ENCODE data around the gene OARD1. TPM values are rescaled to one million over a fixed set of nuclear protein-coding genes. Genes with fewer than 3 reads are reported as not detected.
A peak's percentile ranks its signal among the peaks of the same experiment; 100 is the strongest.

OARD1 gene
- total and polyA plus RNA-seq, 2 experiments from 2014 or later, result 4.5 to 18.6 TPM

GRCh38 chr6:41043151-41043550 is 29.0 kb downstream of the OARD1 start:
- TF ChIP-seq EZH2phosphoT487 (IDR thresholded peaks at IDR 0.05; ENCODE audit: insufficient read depth, low read depth) (no peak), EZH2 (IDR thresholded peaks at IDR 0.05; ENCODE audit: insufficient read depth, poor library complexity, severe bottlenecking) (no peak)
- Histone ChIP-seq H2AFZ (no peak overlapping the region), H3K9ac (no peak overlapping the region), H3K27me3 (replicated peaks; ENCODE audit: insufficient read depth) (no peaks in the 10 kb centered on the region; the same call in 1 of the 2 replicates), H3K4me1 (ENCODE audit: insufficient read depth) (no peaks in the 10 kb centered on the region), H3K9me2 (ENCODE audit: insufficient read depth) (no peaks in the 10 kb centered on the region), H3K36me3 (ENCODE audit: low read depth) (no peaks in the 10 kb centered on the region), H3K4me2 (ENCODE audit: unreplicated experiment) (no peak overlapping the region), H3K79me2 (ENCODE audit: insufficient read depth) (no peaks in the 10 kb centered on the region), H3K27ac (no peak overlapping the region), H3K4me3 (no peak overlapping the region), H3K9me3 (ENCODE audit: low read depth) (no peaks in the 10 kb centered on the region), H4K20me1 (ENCODE audit: insufficient read depth) (no peaks in the 10 kb centered on the region), H3F3A (ENCODE audit: insufficient read depth) (no peaks in the 10 kb centered on the region)
- in situ Hi-C loops (cut with MboI), result loop anchor here (10.0 kb wide), 1 partner anchor 1688 kb away; no protein-coding TSS in a partner anchor
- no peak for DNase-seq
- WGBS, 2 experiments (ENCODE audit: low coverage in 1 of 2, low lambda C conversion rate in 2 of 2, missing lambda C conversion rate in 2 of 2), result 70 to 76% methylated on average over 3 of the region's 3 CpGs

- Histone ChIP-seq H3K9ac (no peak within 1 kb of the TSS), H3K9me2 (ENCODE audit: insufficient read depth) (no peaks in the 10 kb centered on the region), H3K27me3 (replicated peaks; ENCODE audit: insufficient read depth) (no peaks in the 10 kb centered on the region; the same call in 1 of the 2 replicates), H4K20me1 (ENCODE audit: insufficient read depth) (no peaks in the 10 kb centered on the region), H3K36me3 (ENCODE audit: low read depth) (no peaks in the 10 kb centered on the region), H3K4me3 (no peak within 1 kb of the TSS), H3K79me2 (ENCODE audit: insufficient read depth) (no peaks in the 10 kb centered on the region), H3F3A (ENCODE audit: insufficient read depth) (no peaks in the 10 kb centered on the region), H3K4me1 (ENCODE audit: insufficient read depth) (no peaks in the 10 kb centered on the region), H3K9me3 (ENCODE audit: low read depth) (no peaks in the 10 kb centered on the region), H3K27ac (no peak within 1 kb of the TSS), H2AFZ (no peak within 1 kb of the TSS), H3K4me2 (ENCODE audit: unreplicated experiment) (no peak within 1 kb of the TSS)
- in situ Hi-C loops (cut with MboI), result loop anchor here (10.0 kb wide), 1 partner anchor 1688 kb away; no protein-coding TSS in a partner anchor
- 79 to 80% methylated on average over 10 of the region's 10 CpGs for WGBS, 2 experiments (ENCODE audit: low coverage in 1 of 2, low lambda C conversion rate in 2 of 2, missing lambda C conversion rate in 2 of 2)
- DNase-seq, result no peak
- no peak for TF ChIP-seq EZH2 (IDR thresholded peaks at IDR 0.05; ENCODE audit: insufficient read depth, poor library complexity, severe bottlenecking)
- TF ChIP-seq EZH2phosphoT487 (IDR thresholded peaks at IDR 0.05; ENCODE audit: insufficient read depth, low read depth), result no peak
Observed at GRCh38 chr6:41042226-41043055, 29.7 kb downstream of the OARD1 start, which contains the start of gene TSPO2. TSS of gene TSPO2 (plus strand) at chr6:41042467. CDS start at chr6:41042986, 519 bp downstream.

GRCh38 chr6:41040940-41041536 is 31.1 kb downstream of the OARD1 start:
- in situ Hi-C loops (cut with MboI), result loop anchor here (10.0 kb wide), 1 partner anchor 1686 kb away; no protein-coding TSS in a partner anchor
- no peak for TF ChIP-seq EZH2 (IDR thresholded peaks at IDR 0.05; ENCODE audit: insufficient read depth, poor library complexity, severe bottlenecking)
- TF ChIP-seq EZH2phosphoT487 (IDR thresholded peaks at IDR 0.05; ENCODE audit: insufficient read depth, low read depth), result no peak

GRCh38 chr6:41040101-41040939 is 31.8 kb downstream of the OARD1 start:
- no peaks in the 10 kb centered on the region for H3K36me3 ChIP-seq (ENCODE audit: low read depth)
- H3K4me1 ChIP-seq (ENCODE audit: insufficient read depth), result no peaks in the 10 kb centered on the region
- H3K4me3 ChIP-seq, result no peak overlapping the region
- TF ChIP-seq EZH2 (IDR thresholded peaks at IDR 0.05; ENCODE audit: insufficient read depth, poor library complexity, severe bottlenecking) (no peak), EZH2phosphoT487 (IDR thresholded peaks at IDR 0.05; ENCODE audit: insufficient read depth, low read depth) (no peak)
- no peak overlapping the region for H3K9ac ChIP-seq
- no peak overlapping the region for H2AFZ ChIP-seq
- H3F3A ChIP-seq (ENCODE audit: insufficient read depth), result no peaks in the 10 kb centered on the region
- H3K79me2 ChIP-seq (ENCODE audit: insufficient read depth), result no peaks in the 10 kb centered on the region
- no peak overlapping the region for H3K4me2 ChIP-seq (ENCODE audit: unreplicated experiment)
- 58 to 63% methylated on average over 6 of the region's 6 CpGs for WGBS, 2 experiments (ENCODE audit: low coverage in 1 of 2, low lambda C conversion rate in 2 of 2, missing lambda C conversion rate in 2 of 2)
- H3K27me3 ChIP-seq (replicated peaks; ENCODE audit: insufficient read depth), result peaks cover 4% of the 10 kb centered on the region
- no peaks in the 10 kb centered on the region for H3K9me3 ChIP-seq (ENCODE audit: low read depth)
- no peaks in the 10 kb centered on the region for H3K9me2 ChIP-seq (ENCODE audit: insufficient read depth)
- DNase-seq, result peak; percentile 38
- no peaks in the 10 kb centered on the region for H4K20me1 ChIP-seq (ENCODE audit: insufficient read depth)
- in situ Hi-C loops (cut with MboI), result loop anchor here (10.0 kb wide), 1 partner anchor 1686 kb away; no protein-coding TSS in a partner anchor
- no peak overlapping the region for H3K27ac ChIP-seq

More at GRCh38 chr6:41040940-41041536, 31.1 kb downstream of the OARD1 start:
- H3K4me1 ChIP-seq (ENCODE audit: insufficient read depth), result no peaks in the 10 kb centered on the region
- peaks cover 4% of the 10 kb centered on the region; the same call in 1 of the 2 replicates for H3K27me3 ChIP-seq (replicated peaks; ENCODE audit: insufficient read depth)
- H3K27ac ChIP-seq, result no peak overlapping the region
- no peaks in the 10 kb centered on the region for H3K79me2 ChIP-seq (ENCODE audit: insufficient read depth)
- DNase-seq, result no peak
- H4K20me1 ChIP-seq (ENCODE audit: insufficient read depth), result no peaks in the 10 kb centered on the region
- H3K9me3 ChIP-seq (ENCODE audit: low read depth), result no peaks in the 10 kb centered on the region
- WGBS, 2 experiments (ENCODE audit: low coverage in 1 of 2, low lambda C conversion rate in 2 of 2, missing lambda C conversion rate in 2 of 2), result 45 to 64% methylated on average over 1 of the region's 1 CpG
- no peaks in the 10 kb centered on the region for H3F3A ChIP-seq (ENCODE audit: insufficient read depth)
- no peak overlapping the region for H2AFZ ChIP-seq
- H3K9me2 ChIP-seq (ENCODE audit: insufficient read depth), result no peaks in the 10 kb centered on the region
- H3K9ac ChIP-seq, result no peak overlapping the region
- no peaks in the 10 kb centered on the region for H3K36me3 ChIP-seq (ENCODE audit: low read depth)
- no peak overlapping the region for H3K4me3 ChIP-seq
- no peak overlapping the region for H3K4me2 ChIP-seq (ENCODE audit: unreplicated experiment)

Measured in GM23248 (cell line).